Measurements from ENCODE around the gene FAM149A. TPM values are rescaled to one million over a fixed set of nuclear protein-coding genes. Genes with fewer than 3 reads are reported as not detected.

FAM149A gene
- 1 to 10 TPM; 2.4 to 2.5 TPM for total RNA-seq
- under 1 TPM in 2 of 3 donors, not detected in 1; 0.12 to 0.18 TPM for polyA plus RNA-seq
- 0.26 to 4.6 (median 0.88) reads per million in 6 experiments for total RNA-seq

DNA sequence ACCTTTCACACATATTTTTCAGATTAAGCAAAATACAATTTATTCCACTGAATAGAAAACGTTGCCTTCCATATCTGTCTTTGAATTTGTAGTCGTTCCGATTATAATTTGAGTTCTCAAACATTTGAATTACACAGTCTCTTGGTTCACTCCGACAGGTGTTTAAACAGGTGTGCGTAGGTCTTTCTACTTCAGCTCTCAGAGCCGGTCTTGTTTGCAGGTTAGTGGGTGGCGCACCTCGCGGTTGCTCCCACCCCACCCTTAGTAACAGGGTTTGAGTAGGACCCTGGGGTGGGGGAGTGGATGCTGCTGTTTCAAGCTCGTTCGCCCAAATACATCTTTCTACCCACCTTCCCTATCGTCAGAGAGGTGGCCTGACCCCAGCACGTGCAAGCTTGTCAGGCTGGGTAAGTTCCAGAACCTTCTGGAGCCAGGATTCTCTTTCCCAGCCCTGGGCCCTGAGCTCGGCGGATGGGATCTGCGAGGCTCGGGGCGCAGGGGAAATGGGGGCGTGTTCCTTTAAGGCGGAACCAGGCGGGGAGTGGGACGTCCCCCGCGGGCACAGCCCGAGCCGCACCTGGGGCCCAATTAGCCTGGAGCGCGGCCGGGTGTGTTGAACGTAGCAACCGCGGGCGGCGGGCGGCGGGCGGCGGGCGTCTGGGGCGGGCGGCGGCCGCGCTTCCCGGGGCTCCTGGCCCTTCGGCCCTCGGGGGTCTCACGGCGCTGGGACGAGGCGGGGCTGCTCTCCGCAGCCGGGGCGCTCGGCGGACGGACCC, at the start of gene FAM149A:
Gene FAM149A (plus strand): TSS at position 591 of the 776 bp plus-strand sequence.
- peaks cover 5 to 13% (median 8%) of the 10 kb centered on the region in 4 donors for H3K4me1 Mint-ChIP-seq
- POLR2A ChIA-PET = interaction anchor here (1.4 kb wide), 1 partner anchor 87 kb away, joined by 7 read pairs; the partner anchor contains the start of gene CYP4V2
- H3K27ac Mint-ChIP-seq = peak within 1 kb of the TSS; percentile 24 to 80 (median 48)

DNA sequence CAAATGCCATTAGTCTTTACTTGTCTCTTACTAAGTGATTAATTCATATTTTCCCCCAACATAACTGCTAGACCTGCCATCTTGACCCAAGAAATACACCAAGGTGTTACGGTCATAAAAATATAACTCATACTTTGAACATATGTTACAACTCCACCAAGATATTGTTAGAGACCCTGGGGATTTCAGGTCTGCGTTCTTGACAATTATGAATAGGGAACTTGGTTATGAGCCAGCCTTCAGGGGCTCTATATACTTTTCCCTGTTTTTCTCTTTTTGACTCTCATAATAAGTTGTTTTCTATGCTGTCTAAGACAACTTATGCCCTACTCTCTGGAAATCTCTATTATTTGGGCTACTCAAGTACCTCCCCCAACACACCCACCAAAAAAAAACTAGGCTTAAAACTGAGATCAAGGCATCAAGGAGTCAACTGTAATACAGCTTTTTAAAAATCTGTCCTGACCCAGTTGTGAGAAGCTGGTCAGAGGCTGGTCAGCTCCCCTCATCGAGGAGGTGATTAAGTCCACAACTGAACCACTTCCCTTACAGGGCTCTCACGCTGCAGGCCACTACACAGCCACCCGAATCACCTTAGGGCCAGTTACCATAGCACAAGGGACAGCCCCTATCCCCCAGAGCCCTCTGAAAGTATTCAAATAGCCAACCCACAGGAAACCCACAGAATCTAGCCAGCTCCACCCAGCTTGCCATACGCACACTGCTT, 46.1 kb upstream of the FAM149A start:
- POLR2A ChIA-PET = no interaction called here
- Mint-ChIP-seq H3K36me3 (peaks cover 0 to 4% (median 0%) of the 10 kb centered on the region in 3 donors), H3K27me3 (peaks cover 4 to 28% (median 16%) of the 10 kb centered on the region in 5 donors), H3K4me1 (peaks cover 3 to 18% (median 9%) of the 10 kb centered on the region in 4 donors), H3K9me3 (peaks cover 0 to 12% (median 3%) of the 10 kb centered on the region in 9 donors), H3K4me3 (peak overlapping the region in 1 of 10 donors; percentile 62), H3K27ac (peak overlapping the region in 1 of 10 donors; percentile 60)
- DNase-seq = no peak
- ATAC-seq = no peak

More for the DNA sequence above, at the start of gene FAM149A:
- peaks cover 27 to 62% (median 52%) of the 10 kb centered on the region in 5 donors for H3K27me3 Mint-ChIP-seq
- ATAC-seq = peak; percentile 73 to 92
- no peaks in the 10 kb centered on the region for H3K9me3 Mint-ChIP-seq
- H3K4me3 Mint-ChIP-seq = peak within 1 kb of the TSS; percentile 72 to 87 (median 83)
- peaks cover 0 to 4% (median 1%) of the 10 kb centered on the region in 3 donors for H3K36me3 Mint-ChIP-seq
- peak; percentile 8 to 75 (median 35) for DNase-seq

DNA sequence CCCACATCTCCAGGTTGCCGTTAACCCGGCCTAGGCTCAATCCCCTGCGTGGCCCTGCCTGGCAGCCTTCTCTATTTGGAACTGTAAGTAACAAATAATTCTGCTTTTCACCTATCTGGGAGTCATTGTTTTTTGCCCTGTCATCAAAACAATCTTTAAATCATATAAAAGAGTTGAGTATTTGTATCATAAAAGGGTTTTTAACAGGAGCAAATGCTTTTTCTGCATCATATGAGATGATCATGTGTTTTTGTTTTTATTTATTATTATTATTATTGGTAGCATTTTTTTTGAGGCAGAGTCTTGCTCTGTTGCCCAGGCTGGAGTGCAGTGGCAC, 45.6 kb upstream of the FAM149A start:
- POLR2A ChIA-PET = no interaction called here
- Mint-ChIP-seq H3K4me3 (peak overlapping the region in 1 of 10 donors; percentile 62), H3K36me3 (peaks cover 0 to 4% (median 0%) of the 10 kb centered on the region in 3 donors), H3K9me3 (peaks cover 0 to 12% (median 3%) of the 10 kb centered on the region in 9 donors), H3K27me3 (peaks cover 4 to 28% (median 18%) of the 10 kb centered on the region in 5 donors), H3K27ac (no peak overlapping the region), H3K4me1 (peaks cover 3 to 18% (median 9%) of the 10 kb centered on the region in 4 donors)
- ATAC-seq (no peak), DNase-seq (no peak)

DNA sequence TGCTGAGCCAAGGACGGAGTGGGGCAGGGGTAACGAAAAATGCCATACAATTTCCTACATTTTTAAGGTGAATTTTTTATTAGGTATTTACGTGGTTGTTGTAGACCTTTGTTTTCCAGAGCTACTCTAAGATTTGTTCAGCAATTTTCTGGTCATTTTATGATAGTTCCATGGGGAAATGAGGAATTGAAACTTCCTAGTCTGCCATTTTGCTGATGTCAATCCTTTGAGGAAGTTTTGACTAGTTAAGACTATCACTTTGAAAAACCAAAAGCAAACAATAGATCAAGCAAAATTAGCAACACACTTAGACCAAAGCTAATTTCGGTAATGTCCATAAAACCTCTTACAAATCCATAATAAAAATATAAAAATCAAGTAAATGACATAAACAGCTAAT, 42.6 kb upstream of the FAM149A start:
- DNase-seq (no peak), ATAC-seq (no peak)
- Mint-ChIP-seq H3K27me3 (peaks cover 5 to 37% (median 26%) of the 10 kb centered on the region in 5 donors), H3K36me3 (peaks cover 0 to 4% (median 3%) of the 10 kb centered on the region in 3 donors), H3K4me1 (peaks cover 3 to 18% (median 9%) of the 10 kb centered on the region in 4 donors), H3K9me3 (peaks cover 0 to 12% (median 3%) of the 10 kb centered on the region in 9 donors), H3K27ac (no peak overlapping the region), H3K4me3 (no peak overlapping the region)
- POLR2A ChIA-PET = no interaction called here

DNA sequence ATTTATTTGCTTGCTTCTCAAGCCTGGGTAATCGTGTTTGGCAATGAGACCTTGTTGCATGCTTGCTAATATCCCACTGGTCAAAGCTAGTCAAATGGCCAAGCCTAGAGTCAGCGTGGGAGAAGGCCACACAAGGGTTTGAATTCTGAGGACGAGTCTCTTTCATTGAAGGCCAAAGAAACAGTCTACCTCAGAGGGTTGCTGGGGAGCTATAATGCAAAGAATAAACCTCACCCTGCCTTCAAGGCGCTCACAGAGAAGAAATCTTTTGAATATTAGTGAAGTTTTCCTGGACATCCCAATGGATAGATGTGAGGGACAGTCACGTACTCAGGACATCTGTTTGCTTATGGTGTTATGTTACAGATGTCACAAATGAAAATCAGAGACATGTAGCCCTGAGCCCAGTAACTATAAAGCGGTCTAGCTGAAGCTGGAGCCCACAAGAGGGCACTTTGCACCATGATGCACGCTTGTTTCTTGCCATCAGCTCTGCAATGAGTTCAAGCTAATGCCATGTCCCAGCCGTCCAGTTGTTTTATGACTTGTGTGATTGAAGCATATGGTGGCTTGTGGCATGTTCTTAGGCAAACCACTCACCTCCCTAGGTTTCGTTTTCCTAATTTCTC, 36.6 kb upstream of the FAM149A start:
- peak overlapping the region; percentile 59 to 92 (median 81) for H3K4me3 Mint-ChIP-seq
- peaks cover 0 to 3% (median 0%) of the 10 kb centered on the region in 3 donors for H3K36me3 Mint-ChIP-seq
- POLR2A ChIA-PET = no interaction called here
- H3K27me3 Mint-ChIP-seq = peaks cover 1 to 18% (median 6%) of the 10 kb centered on the region in 5 donors
- H3K27ac Mint-ChIP-seq = peak overlapping the region in 5 of 10 donors; percentile 5 to 86 (median 61)
- ATAC-seq (peak; percentile 61 to 73), DNase-seq (peak in 8 of 10 donors; percentile 11 to 30 (median 20))
- H3K4me1 Mint-ChIP-seq = peaks cover 12 to 26% (median 21%) of the 10 kb centered on the region in 4 donors
- H3K9me3 Mint-ChIP-seq = no peaks in the 10 kb centered on the region

DNA sequence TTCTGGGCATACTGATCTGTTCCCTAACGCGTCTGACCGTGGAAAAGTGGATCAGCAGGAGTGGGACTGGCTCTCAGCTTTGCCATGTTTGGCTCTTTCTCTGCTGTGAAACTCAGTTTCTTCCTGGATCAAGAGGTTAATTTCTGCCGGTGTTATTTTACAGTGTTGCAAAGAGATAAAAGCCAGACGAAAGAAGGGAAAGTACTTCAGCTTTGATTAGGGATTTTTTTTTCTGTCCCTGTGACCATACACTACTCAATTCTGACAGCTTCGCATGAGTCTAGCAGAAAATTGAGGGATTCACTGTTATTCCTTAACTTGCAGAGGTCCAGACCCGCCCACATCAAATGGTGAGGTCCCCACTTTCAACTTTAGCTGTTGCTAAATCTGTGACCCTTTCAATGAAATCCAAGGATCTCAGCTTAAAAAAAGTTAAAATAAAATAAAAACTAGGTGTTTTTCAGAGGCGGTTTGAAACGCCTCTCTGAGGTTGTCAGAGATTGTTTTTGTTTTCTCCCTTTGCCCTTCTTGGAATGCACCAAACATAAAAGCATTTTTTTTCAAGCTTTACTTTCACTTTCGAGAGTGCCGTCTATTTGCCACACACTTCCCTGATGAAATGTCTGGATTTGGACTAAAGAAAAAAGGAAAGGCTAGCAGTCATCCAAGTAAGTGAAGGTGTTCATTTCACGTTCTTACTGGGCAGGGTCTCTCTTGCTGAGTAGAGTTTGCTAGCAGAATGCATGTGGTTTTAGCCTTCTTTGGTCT, 35.7 kb upstream of the FAM149A start, which contains the start of gene TLR3:
Gene TLR3 (plus strand): TSS at position 576 of the 768 bp plus-strand sequence. CDS start 7,464 bp downstream, outside the sequence.
- Mint-ChIP-seq H3K27ac (peak within 1 kb of the TSS; percentile 0 to 86 (median 51)), H3K27me3 (peaks cover 0 to 15% (median 4%) of the 10 kb centered on the region in 5 donors), H3K36me3 (peaks cover 0 to 3% (median 0%) of the 10 kb centered on the region in 3 donors), H3K4me3 (peak within 1 kb of the TSS; percentile 59 to 92 (median 81)), H3K4me1 (peaks cover 12 to 26% (median 21%) of the 10 kb centered on the region in 4 donors), H3K9me3 (no peaks in the 10 kb centered on the region)
- ATAC-seq (peak in 1 of 2 donors; percentile 41), DNase-seq (peak in 2 of 10 donors; percentile 14 to 20)
- POLR2A ChIA-PET = no interaction called here

DNA sequence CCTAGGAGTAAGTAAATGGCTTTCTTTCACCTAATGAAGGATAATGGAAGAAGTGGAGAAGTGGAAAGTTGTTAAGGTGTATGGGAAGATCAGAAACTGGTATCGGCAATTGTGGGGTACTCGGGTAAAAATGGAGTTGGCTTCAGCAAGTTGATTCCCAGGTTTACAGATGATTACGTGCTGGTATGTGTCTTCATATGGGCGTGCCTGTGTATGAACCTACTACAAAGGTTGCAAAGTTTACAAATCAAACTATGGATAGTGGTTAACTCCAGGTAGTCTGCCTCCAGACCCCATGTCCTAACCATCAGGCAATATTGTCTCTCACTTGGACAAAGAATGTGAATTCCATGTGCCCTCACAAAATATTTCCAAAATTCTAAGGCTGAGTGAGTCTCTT, 34.8 kb upstream of the FAM149A start:
- no peak for DNase-seq
- peak overlapping the region in 7 of 10 donors; percentile 62 to 92 (median 81) for H3K4me3 Mint-ChIP-seq
- ATAC-seq = no peak
- H3K27me3 Mint-ChIP-seq = peaks cover 0 to 13% (median 3%) of the 10 kb centered on the region in 5 donors
- POLR2A ChIA-PET = no interaction called here
- H3K27ac Mint-ChIP-seq = peak overlapping the region in 3 of 10 donors; percentile 0 to 32 (median 19)
- peaks cover 0 to 2% (median 0%) of the 10 kb centered on the region in 3 donors for H3K36me3 Mint-ChIP-seq
- peaks cover 12 to 26% (median 21%) of the 10 kb centered on the region in 4 donors for H3K4me1 Mint-ChIP-seq
- H3K9me3 Mint-ChIP-seq = no peaks in the 10 kb centered on the region

DNA sequence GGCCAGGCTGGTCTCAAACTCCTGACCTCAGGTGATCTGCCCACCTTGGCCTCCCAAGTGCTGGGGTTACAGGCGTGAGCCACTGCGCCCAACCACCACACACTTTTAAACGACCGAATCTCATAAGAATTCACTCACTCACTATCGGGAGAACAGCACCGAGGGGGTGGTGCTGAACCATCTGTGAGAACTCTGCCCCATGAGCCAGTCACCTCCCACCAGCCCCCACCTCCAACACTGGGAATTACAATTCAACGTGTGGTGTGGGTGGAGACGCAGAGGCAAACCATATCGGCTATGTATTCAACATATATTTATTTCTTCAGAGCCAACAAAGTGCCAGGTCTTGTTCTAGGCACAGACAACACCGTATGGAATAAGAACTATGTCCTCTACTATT, 32.0 kb upstream of the FAM149A start:
- ATAC-seq (no peak), DNase-seq (no peak)
- peaks cover 9 to 24% (median 20%) of the 10 kb centered on the region in 4 donors for H3K4me1 Mint-ChIP-seq
- H3K27ac Mint-ChIP-seq = peak overlapping the region in 1 of 10 donors; percentile 33
- H3K4me3 Mint-ChIP-seq = no peak overlapping the region
- no peaks in the 10 kb centered on the region for H3K36me3 Mint-ChIP-seq
- H3K9me3 Mint-ChIP-seq = no peaks in the 10 kb centered on the region
- peaks cover 0 to 3% (median 0%) of the 10 kb centered on the region in 5 donors for H3K27me3 Mint-ChIP-seq
- POLR2A ChIA-PET = no interaction called here

DNA sequence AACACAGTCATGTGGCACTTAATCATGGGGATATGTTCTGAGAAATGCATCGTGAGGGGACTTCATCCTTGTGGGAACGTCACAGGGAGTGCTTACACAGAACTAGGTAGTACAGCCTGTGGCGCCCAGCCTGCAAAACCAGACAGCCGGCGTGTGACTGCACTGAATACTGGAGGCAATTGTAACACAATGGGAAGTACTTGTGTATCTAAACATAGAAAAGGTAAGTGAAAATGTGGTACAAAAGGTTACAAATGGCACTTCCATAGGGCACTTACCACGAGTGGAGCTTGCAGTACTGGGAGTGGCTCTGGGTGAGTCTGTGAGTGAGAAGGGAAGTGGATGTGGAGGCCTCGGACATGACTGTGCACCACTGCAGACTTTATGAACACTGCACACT, 30.3 kb upstream of the FAM149A start:
- POLR2A ChIA-PET = no interaction called here
- H3K4me3 Mint-ChIP-seq = no peak overlapping the region
- no peaks in the 10 kb centered on the region for H3K9me3 Mint-ChIP-seq
- H3K27me3 Mint-ChIP-seq = peaks cover 0 to 3% (median 0%) of the 10 kb centered on the region in 5 donors
- peaks cover 3 to 11% (median 7%) of the 10 kb centered on the region in 4 donors for H3K4me1 Mint-ChIP-seq
- ATAC-seq = no peak
- no peak for DNase-seq
- no peaks in the 10 kb centered on the region for H3K36me3 Mint-ChIP-seq
- no peak overlapping the region for H3K27ac Mint-ChIP-seq

DNA sequence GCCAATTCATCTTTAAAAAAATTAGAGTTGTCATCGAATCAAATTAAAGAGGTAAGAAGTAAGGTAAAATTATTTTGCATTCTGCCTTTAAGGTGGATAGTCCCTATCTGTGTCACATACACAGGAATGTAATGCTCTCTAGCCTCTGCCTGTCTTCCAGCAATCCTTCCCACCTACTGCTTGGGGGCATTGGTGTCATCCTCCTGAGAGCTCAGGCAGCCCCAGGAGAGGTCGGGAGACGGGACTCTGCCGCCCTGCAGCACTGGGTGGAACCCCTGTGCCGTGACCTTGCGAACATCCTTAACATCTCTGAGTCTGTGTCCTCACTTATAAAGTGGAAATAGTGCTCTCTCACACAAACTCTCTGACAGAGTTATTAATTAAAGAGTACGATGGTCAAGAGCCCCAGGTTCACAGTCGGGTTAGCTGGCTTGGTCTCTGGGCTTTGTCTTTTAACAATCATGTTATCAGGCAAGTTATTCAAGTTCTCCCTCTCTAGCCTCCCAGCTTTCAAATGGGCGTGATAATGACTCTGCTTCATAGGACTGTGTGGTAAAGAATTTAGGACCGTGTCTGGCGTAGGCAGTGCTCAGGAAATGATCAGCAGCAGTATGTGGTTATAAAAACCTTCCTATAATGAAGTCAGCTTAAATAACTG, 25.4 kb upstream of the FAM149A start:
- Mint-ChIP-seq H3K36me3 (no peaks in the 10 kb centered on the region), H3K4me1 (no peaks in the 10 kb centered on the region), H3K4me3 (no peak overlapping the region), H3K27ac (peak overlapping the region in 1 of 10 donors; percentile 53), H3K27me3 (peaks cover 0 to 23% (median 7%) of the 10 kb centered on the region in 5 donors), H3K9me3 (no peaks in the 10 kb centered on the region)
- POLR2A ChIA-PET = no interaction called here
- ATAC-seq (no peak), DNase-seq (no peak)

DNA sequence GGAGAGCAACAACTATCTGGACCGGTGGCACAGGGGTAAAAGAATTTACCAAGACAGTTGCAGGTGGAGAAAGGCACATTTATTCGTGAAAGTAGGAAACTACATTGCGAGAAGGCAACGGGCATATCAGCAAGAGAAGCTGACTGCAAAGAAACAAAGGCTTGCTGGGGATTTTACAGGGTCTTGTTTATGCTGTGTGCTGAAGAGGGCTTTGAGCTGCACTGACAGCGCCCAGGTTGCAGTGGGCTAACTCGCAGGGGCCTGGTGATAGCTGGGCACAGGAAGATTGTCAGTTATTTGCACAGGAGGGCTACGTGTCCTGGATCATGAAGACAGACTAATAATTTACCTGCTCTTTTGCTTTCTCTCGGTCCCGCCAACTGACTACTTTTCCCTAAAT, 24.8 kb upstream of the FAM149A start:
- no peak overlapping the region for H3K27ac Mint-ChIP-seq
- DNase-seq = no peak
- POLR2A ChIA-PET = no interaction called here
- H3K9me3 Mint-ChIP-seq = no peaks in the 10 kb centered on the region
- H3K4me3 Mint-ChIP-seq = no peak overlapping the region
- no peaks in the 10 kb centered on the region for H3K36me3 Mint-ChIP-seq
- H3K4me1 Mint-ChIP-seq = no peaks in the 10 kb centered on the region
- no peak for ATAC-seq
- peaks cover 0 to 23% (median 7%) of the 10 kb centered on the region in 5 donors for H3K27me3 Mint-ChIP-seq

Data from naive thymus-derived CD8-positive, alpha-beta T cell (primary cell).